ENCODE measurements around the gene MSLN.
"Not testable (repeated sequence)": the region's sequence is repeated elsewhere in the genome, so short reads cannot be mapped to it uniquely, and the experiment has no call there.

Gene MSLN

DNA sequence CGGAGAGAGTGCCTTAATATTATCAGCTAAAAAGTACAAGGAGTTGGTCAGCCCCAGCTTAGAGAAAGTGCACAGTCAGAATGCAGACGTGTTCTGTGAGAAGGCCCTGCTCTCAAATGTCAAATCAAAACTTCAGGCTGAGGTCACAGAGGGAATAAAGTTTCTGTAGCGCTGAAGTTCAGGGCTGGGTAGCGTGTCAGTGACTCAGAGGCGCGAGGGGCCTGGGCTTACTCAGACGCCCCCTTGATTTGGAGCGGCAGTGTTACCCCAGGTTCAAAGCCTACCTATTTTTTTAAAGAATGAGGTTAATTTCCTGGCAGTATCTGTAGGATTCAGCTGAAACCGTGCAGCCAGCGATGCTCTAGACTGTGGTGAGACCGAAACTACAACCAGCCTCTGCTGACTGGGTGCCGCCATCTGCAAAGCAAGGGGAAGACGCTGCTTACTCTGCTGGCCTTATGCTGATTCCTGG, 24.5 kb upstream of the MSLN start:
- DNase-seq = no peak

DNA sequence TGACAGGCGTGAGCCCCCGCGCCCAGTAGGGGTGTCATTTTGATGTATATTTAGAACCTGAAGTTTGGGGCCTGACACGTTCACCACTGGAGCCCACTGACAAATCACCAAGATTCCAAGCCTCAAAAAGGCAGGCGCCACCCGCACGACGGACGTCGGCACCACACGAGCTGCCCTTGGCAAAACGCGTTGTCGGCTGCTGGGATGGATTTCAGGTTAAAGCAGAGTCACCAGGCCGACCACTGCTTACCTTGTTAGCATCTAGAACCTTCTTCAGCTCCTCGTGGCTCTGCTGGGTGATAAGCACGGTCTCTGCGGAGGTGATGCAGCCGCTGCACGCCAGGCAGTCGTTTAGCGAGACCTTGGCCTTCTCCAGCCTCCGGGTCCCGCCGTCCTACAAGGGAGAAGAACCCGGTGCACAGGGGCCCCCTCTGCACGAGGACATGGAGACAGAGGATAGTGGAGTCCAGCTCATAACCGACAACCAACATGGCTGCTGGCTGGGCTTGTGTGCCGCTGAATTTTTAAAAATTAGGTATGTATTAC, 23.5 kb upstream of the MSLN start:
- no peak for DNase-seq

DNA sequence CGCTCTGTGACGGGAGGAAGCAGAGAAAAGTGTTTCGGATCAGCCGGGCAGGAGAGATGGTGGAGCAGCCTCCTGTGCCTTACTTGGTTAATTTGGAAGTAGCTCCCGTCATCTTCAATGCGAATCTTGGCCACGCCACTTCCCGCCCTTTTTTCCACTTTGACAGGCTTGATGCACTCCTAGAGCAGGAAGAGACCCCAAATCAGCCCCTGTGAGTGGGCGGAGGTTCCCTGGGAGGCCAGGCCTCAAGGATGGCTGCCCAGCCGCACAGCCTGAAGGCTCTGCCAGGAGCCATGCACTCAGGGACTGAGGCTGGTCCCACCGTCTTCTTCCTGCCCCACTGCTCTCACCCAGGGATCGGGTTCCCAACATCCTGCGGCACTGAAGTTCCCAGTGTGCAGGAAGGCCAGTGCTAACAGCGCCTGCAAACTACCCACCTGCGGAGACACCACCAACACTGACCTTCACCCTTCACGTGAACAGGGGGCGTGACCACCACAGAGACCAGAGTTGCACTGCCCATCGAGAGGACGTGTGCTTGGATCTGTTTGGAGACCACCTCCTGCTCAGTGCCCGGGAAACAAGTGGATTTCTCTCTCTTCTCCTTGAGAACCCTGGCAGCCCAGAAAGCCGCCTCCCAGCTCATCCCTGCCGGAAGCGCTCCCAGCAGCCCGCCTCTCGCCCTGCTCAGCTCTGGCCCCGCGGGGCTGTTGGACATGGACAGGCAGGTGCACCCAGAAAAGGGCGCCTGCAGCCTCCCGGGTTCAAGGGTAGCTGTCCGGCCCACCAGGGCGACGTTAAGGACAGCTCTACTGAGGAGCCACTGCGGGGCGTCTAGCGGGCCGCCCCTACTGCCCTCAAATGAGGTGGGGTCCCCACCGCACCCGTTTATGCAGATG, 20.7 kb upstream of the MSLN start:
- DNase-seq = no peak

DNA sequence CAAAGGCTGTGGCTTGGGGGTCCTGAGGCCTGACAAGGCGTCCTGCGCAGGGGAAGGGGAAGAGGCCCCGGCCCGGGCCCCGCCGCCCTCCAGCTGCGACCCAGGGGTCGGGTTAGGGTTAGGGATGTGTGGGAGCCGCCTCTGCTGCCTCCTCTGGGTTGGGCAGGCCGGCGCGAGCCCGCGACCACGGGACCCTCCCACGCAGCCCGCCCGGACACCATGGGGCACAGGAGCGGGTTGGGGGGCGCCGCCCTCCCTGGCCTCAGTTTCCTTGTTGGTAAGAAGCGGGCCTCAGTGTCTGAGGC, 20.1 kb upstream of the MSLN start:
- peak in 2 of 3 donors; percentile 38 to 48 for DNase-seq

DNA sequence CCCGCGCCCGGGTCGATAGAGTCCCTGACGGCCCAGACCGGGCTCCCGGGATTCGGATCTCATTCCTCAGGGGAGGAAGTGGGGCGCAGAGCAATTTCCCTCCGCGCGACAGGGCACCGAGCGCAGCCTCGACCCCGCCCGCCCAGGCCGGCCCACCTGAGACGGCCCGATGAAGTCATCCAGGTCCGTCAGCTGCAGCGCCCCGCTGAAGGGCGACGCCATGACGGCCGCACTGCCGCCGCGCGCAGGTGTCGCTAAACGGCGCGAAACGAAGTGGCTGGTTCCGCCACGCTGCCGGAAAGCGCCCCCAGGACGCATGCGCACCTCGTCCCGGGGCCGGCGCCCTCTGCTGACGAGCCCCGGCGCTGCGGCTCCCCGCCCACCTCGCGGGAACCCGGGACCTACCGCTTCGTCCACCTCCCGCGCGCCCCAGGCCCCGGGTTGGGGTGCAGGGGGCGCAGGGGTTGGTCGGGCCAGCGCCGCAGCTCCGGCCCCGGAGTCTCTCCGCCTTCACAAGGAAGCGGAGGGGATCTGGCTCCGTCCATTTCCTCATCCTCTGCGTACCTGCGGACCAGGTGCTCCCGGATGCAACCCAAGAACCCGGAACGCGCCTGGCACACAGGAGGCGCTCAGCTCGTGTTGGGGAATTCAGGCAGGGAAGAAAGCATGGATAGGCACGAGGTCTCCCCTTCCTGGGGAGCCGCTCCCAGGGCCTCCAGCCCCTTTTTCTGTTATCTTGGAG, 19.6 kb upstream of the MSLN start, which contains the start of gene CIAO3:
CIAO3 (minus strand) TSS at position 234 of the 742 bp plus-strand sequence; CDS start at position 222, 12 bp downstream.
- DNase-seq = peak; percentile 92 to 96 (median 95)

DNA sequence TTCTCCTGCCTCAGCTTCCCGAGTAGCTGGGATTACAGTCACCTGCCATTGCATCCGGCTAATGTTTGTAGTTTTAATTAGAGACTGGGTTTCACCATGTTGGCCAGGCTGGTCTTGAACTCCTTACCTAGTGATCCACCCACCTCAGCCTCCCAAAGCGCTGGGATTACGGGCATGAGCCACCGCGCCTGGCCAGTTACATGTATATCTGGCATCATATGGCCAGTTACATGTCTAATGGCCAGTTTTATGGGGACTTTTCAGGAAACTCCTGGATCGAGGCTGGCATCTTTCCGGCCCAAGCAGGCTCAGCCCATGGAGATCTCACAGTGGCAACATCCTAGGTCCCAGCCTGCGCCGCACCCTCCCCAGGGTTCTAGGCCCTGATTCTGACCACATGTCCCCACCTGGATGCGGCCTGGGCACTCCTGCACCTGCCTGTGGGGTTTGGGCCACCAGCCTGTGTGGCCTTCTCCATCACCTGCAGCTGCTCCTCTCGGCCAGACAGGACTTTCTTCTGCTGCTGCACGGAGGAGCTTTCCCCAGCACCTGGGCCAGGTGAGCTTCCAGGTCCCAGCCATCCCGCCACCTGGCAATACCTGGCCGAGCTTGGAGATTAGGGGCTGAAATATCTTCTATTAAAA, 18.4 kb upstream of the MSLN start:
- no peak for DNase-seq

DNA sequence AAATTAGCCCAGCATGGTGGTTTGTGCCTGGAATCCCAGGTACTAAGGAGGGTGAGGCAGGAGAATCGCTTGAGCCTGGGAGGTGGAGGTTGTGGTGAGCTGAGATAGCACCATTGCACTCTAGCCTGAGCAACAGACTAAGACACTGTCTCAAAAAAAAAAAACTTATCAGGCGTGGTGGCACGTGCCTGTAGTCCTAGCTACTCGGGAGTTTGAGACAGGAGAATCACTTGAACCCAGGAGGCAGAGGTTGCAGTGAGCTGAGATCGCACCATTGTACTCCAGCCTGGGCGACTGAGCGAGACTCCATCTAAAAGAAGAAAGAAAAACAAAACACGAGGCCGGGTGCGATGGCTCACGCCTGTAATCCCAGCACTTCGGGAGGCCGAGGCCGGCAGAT, 17.6 kb upstream of the MSLN start:
- DNase-seq = not testable (repeated sequence)

DNA sequence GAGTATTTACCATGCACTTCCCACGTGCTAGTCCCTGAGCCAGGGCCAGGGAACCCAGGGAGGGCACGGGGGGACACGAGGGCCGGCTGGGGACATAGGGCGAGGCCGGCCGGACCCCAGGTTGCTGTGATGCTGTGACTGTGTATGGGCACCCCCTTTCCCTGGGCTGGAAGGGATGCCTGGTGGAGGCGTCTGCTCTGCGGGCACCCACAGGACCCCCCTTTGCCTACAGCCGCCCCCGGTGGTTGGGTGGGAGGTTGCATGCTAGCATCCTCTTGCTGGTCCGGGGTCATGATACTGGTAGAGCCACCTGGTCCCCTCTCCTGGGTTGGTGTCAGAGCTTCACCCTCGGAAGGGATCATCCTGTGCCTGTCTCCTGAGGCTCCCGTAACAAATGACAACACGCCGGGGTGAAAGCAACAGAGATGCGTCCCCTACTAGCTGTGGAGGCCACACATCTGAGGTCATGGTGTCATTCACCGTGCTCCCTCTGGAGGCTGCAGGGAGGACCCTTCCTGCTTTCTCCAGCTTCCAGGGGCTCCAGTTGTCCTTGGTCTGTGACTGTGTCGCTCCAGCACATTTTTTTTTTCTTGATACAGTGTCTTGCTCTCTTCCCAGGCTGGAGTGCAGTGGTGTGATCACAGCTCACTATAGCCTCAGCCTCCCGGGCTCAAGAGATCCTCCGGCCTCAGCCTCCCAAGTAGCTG, 16.6 kb upstream of the MSLN start:
- no peak for DNase-seq

DNA sequence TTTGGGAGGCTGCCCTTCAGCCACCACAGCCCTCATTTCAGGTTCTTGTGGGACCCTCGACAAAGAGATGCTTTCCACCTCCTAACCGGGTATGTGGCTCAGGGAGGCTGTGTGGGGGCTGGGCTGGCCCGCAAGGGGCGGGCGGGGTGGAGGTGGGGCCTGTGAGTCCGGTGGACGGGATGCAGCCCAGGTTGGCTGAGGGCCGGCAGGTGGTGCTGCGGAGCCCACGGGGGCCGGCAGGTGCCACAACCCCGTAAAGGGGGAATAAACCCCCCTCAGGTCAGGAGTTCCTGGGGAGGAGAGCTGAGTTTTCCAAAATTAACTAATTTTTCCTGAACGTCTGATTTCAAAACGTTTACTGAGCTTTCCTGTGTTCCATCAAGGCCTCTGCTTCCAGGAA, 14.8 kb upstream of the MSLN start:
- no peak for DNase-seq

DNA sequence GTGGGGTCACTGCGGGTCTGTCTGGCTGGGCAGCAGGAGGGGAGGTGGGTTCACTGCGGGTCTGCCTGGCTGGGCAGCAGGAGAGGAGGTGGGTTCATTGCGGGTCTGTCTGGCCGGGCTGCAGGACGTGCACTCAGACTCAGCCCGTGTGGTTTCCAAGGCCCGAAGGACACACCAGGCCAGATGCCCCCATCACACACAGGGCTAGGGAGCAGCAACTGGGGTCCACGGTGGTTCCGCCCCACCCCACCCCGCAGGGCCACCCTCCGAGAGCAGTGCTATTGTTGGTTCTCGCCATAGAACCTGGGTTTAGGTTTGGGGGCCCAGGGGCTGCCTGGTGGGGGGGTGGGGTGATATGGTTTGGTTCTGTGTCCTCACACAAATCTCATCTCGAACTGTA, 13.9 kb upstream of the MSLN start:
- DNase-seq = no peak

DNA sequence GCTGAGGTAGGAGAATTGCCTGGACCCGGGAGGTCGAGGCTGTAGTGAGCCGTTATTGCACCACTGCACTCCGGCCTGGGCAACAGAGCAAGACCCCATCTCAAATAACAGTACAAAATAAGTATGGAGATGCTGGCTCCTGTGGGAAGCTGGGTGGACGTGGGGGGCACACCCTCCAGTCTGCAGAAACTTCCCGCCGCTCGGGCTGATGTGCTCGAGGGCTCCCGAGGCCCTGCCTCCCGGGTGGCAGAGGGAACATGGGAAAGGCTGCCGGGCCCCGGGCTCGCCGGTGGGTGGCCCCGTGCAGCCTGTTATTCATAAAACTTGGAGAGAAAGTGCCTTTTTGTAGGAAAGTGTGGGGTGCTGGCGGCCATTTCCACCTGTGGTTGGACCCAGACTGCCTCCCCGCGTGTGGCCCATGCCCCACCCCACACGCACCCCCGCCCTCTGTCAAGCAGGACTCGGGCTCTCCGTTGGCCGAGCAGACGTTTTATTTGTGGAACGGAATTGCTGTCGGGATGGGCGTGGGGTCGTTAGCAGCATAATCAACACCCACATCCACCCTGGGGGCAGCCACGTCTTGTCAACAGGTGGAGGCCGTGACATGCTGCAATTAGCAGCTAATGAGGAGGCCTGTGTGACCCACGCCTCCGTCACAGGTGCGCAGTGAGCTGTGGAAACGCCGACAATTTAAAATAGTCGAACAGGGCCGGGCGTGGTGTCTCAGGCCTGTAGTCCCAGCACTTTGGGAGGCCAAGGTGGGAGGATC, 12.4 kb upstream of the MSLN start:
- no peak for DNase-seq

DNA sequence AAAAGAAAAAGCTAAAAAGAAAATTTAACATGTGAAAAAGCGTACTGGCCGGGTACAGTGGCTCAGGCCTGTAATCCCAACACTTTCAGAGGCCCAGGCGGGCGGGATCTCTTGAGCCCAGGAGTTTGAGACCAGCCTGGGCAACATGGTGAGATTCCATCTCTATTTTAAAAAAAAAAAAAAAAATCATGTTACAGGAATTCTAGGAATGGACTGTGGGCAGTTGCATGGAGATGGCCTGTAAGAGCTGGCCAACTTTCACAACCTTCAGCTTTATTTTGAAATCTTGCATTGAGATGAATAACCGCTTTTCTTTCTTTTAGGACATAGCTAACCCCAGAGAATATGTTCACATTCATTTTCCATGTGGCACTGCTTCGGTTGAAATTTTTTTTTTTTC, 11.5 kb upstream of the MSLN start:
- no peak for DNase-seq

DNA sequence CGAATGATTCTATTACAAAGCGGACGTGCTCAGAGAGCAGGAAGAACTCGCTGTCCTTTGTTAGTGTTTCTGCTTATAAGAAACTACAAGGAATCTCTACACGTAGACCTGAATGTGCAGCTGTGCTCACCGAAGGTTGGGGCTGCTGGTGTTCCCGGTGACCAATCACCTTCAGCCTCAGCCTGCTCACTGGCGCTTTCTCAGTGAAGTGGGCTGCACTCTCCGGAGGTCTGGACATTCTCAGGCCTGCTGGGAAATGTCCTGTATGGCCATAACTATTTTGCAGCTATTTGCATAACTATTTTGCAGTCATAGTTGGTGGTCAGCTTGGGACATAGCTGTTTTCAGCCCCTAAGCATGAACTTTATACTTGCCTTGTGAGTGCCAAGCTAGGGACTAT, 10.0 kb upstream of the MSLN start:
- no peak for DNase-seq

DNA sequence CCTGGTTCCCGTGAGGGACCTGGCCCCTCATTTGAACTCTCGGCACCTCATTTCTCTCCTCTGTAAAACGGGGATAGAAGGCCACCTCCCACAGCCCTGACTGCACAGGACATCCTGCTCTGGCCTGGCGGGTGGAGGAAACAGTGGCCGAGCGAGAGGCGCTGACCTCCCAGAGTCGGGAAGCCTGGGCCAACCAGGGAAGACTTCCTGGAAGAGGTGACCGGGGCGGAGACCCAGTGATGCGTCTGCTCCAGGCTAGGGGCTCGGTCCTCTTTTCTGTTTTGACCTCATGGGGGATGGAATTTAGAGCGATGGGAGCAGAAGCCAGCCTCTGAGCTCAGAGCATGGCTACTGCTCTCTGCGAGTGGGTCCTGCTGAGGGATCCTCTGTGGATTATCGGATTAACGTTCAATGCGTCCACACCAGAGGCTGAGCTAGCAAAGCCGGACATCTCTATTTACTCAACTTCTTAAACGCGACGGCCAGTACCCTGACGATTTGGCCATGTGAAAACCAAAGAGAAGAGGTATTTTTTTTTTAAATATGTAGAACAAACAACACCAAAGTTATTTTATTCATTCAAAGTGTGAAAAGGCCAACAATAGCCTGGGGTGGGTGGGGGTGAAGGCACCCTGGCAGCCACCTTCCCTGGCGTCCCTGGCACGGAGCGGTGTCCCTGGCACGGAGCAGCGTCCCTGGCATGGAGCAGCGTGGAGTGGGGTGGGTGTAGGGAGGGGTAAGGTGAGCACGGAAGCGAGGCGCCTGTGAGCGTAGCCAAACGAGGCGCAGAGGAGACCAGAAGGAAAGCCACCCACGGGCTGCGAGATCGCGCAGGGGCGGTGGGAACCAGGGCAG, 9.2 kb upstream of the MSLN start:
- no peak for DNase-seq

DNA sequence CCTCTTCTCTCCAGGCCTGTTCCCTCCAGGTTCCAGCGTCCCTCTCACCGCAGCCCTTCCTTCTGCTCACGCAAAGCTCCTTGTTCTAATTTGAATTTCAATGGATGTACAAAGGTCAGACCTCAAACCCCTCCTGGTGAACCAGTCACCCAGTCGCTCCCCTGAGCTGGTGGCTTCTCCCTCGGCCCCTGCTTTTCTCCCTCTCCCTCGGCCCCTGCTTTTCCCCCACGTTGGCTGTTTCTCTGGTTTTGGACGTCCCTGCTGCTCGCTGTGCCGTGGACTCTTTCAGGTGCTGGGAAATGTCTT, 8.6 kb upstream of the MSLN start:
- no peak for DNase-seq

DNA sequence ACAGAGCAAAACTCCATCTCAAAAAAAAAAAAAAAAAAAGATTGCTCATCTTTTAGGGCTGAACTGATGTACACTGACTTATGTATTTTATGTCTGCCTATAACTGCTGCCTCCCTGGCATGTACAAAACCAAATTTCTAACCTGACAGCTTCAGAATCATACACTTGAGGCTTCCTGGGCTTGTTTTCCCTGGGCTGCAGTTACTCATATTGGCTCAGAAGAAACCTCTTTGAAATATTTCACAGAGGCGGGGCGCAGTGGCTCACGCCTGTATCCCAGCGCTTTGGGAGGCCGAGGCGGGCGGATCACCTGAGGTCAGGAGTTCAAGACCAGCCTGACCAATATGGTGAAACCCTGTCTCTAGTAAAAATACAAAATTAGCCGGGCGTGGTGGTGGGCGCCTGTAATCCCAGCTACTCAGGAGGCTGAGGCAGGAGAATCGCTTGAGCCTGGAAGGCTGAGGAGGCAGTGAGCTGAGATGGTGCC, 6.4 kb upstream of the MSLN start:
- not testable (repeated sequence) for DNase-seq

DNA sequence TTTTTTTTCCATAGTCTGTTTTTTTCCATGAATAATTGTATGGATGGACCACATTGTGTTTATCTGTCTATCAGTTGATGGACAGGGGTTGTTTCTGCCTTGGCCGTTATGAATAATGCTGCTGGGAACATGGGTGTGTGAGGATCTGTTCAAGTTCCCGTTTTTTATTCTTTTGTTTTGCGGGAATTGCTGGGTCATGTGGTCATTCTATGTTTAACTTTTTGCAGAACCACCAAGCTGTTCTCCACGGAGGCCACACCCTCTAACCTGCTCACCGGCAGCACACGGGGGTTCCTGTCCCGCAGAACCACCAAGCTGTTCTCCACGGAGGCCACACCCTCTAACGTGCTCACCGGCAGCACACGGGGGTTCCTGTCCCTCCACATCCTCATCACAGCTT, 5.9 kb upstream of the MSLN start:
- DNase-seq = peak; percentile 61 to 73 (median 72)

DNA sequence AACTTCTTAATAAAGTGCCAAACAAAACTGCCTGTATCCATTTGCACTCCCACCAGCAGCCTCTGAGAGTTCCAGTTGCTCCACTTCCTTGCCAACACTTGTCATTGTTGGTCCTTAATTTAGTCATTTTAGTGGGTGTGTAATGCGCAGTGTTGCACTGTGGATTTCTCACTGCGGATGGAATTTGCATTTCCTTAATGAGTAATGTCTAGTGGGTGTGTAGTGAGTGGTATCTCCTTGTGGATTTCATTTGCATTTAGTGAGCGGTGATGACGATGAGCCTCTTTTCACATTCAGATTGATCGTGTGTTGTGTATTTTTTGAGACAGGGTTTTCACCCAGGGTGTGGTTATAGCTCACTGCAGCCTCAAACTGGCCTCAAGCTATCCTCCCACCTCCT, 4.1 kb upstream of the MSLN start:
- DNase-seq = peak; percentile 14 to 64 (median 44)

DNA sequence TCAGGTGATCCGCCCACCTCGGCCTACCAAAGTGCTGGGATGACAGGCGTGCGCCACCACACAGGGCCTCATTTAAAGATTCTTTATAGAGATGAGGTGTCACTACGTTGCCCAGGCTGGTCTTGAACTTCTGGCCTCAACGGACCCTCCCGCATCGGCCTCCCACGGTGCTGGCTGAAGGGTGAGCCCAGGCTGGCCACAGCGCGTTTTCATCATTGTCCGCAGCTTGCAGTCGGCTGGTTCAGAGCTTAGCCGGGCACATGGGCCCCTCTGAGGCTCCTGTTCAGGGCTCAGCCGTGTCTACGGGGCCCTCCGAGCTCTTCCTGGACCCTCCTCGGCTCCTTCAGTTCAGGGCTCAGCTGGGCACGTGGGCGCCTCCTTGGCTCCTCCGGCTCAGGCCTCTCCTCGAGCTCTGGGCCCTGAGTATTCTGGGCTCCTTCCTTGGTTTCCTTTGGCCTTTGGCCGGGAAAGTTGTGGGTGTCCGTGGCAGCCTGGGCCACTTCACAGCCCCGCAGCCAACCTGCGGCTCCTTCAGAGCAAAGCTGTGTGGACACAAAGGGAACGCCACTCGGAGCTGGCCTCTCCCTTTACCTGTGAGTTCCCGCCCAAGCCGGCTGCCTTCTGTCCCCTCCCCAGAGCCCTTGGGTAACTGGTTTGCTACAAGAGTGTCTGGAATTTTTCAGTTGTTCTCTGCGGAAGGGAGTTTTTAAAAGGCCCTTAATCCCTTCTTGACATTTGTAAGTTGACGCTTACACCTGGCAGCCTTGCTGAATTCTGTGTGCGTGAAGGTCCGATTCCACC, 1.2 kb upstream of the MSLN start:
- DNase-seq = no peak

DNA sequence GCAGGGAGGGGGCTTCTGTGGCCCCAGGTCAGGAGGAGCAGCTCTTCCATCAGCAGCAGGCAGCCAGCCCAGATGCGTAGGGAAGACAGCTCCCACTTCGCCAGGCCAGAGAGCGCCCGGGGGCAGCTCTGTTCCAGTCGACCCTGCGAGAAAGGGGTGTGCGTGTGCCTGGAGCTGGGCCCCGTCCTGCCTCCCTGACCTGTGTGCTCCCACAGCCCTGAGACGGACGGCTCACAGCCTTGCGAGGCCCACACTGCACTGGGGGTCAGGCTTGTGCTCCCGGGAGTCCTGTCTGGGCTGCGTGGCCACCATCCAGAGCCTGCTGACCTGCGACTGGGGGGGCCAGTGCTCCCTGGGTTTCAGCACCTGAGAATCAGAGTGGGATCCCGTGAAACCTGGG, 469 bp upstream of the MSLN start:
- DNase-seq = no peak

Data from suppressor macrophage treated with lipopolysaccharide for 1 hour (primary cell).